ACC112 (cell line): Measurements from ENCODE around the gene RUSC1.
A peak's percentile ranks its signal among the peaks of the same experiment; 100 is the strongest.

Source experiments
- H2AFZ ChIP-seq: fragments of 200-600 bp; sonication (generic); one replicate; pipeline ENCODE4 v1.6.0; 2017; ENCODE audit warnings: antibody characterized with exemption, low read length; ENCODE audit not compliant: unreplicated experiment
- H3K27ac ChIP-seq: fragments of 200-600 bp; sonication (generic); 2 replicates; pipeline ENCODE4 v1.5.1; 2014; ENCODE audit warnings: low read depth, mild to moderate bottlenecking, antibody characterized with exemption, low read length, moderate library complexity
- H3K27me3 ChIP-seq: fragments of 200-600 bp; sonication (generic); 2 replicates; pipeline ENCODE4 v1.6.1; 2014; ENCODE audit warnings: mild to moderate bottlenecking, antibody characterized with exemption, low read length, moderate library complexity, mixed read lengths; ENCODE audit not compliant: insufficient read depth
- H3K36me3 ChIP-seq: fragments of 200-600 bp; sonication (generic); 2 replicates; pipeline ENCODE4 v1.6.1; 2016; ENCODE audit warnings: mild to moderate bottlenecking, antibody characterized with exemption, low read length, moderate library complexity, mixed read lengths; ENCODE audit not compliant: insufficient read depth
- H3K4me1 ChIP-seq: fragments of 200-600 bp; sonication (generic); one replicate; pipeline ENCODE4 v1.6.1; 2016; ENCODE audit warnings: low read length, mixed read lengths; ENCODE audit not compliant: insufficient read depth, unreplicated experiment, control insufficient read depth
- H3K4me3 ChIP-seq: fragments of 200-600 bp; sonication (generic); 2 replicates; pipeline ENCODE4 v1.5.1; 2014; ENCODE audit warnings: mild to moderate bottlenecking, low read depth, low read length
- H3K79me2 ChIP-seq: fragments of 200-600 bp; sonication (generic); one replicate; pipeline ENCODE4 v1.6.0; 2016; ENCODE audit warnings: low read length; ENCODE audit not compliant: control insufficient read depth, unreplicated experiment, insufficient read depth

RUSC1 gene

DNA sequence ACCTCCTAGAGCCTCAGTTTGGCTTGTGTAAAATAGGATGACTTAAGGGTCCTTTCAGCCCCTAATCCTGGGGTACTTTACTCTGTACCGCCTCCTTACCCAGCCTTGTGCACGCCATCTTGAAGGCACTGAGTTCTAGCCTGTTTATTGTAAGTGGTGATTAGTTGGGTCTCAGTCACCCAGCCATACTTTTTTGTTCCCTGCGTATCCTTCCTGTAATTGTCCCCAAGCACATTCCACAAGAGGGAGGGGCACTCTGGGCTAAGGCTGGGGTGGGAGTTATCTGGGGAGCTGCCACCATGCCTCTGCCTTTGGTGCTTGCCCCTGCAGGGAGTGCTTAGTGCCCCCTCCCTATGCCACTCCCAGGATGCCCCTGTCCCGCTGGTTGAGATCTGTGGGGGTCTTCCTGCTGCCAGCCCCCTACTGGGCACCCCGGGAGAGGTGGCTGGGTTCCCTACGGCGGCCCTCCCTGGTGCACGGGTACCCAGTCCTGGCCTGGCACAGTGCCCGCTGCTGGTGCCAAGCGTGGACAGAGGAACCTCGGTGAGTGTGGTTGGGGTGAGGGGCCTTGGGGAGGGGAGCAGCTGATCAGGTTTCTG, 11.2 kb upstream of the RUSC1 start:
- H3K27me3 ChIP-seq: no peaks in the 10 kb centered on the region
- H3K36me3 ChIP-seq: peaks cover 7% of the 10 kb centered on the region; the same call in 1 of the 2 replicates
- peak overlapping the region; percentile 97 for H3K27ac ChIP-seq
- H3K4me1 ChIP-seq: peaks cover 24% of the 10 kb centered on the region
- H2AFZ ChIP-seq: peak overlapping the region; percentile 11
- H3K79me2 ChIP-seq: peaks cover 38% of the 10 kb centered on the region
- peak overlapping the region; percentile 80 for H3K4me3 ChIP-seq

DNA sequence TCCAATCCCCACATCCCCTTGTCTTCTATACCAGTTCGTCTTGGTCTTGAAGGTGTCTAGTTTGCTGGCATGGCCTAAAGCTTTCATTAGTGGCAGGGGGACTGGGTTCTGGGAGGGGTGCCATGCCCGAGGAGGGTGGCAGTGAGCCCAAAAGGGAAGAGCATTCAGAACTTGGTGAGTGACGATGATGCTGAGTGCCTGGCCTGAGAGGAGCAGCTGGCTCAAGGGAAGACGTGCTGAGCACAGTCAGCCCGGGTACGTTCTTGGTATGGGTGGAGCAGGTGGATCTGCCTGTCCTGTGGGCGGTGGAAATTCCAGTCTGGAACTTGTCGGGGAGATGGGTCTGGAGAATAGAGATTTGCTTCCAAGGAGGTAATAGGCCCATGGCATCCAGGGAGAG, 7.4 kb upstream of the RUSC1 start:
- Histone ChIP-seq H2AFZ (no peak overlapping the region), H3K27me3 (no peaks in the 10 kb centered on the region), H3K36me3 (peaks cover 7% of the 10 kb centered on the region; the same call in 1 of the 2 replicates), H3K79me2 (peaks cover 38% of the 10 kb centered on the region), H3K4me3 (no peak overlapping the region), H3K4me1 (peaks cover 14% of the 10 kb centered on the region), H3K27ac (no peak overlapping the region)

DNA sequence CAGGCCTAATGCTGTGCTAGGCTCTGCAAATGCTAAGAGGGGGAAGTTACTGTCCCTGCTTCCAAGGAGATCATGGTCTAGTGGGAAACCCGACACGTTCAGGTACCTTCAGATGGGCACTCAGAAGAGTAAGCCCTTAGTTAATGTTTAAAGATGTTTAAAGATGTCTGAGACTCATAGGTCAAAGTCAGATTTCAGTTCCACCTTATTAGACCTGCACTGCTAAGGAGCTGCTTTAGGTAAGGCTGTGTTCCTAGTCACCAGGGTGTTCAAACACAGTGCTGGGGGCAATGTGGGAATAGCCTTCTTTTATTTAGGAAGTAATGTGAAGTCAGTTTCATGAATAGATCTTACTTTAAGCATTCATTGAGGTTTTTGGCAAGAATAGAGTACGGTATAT, 3.8 kb upstream of the RUSC1 start:
- no peak overlapping the region for H2AFZ ChIP-seq
- H3K36me3 ChIP-seq: peaks cover 16% of the 10 kb centered on the region; the same call in 1 of the 2 replicates
- H3K79me2 ChIP-seq: peaks cover 18% of the 10 kb centered on the region
- no peaks in the 10 kb centered on the region for H3K27me3 ChIP-seq
- no peak overlapping the region for H3K4me3 ChIP-seq
- no peak overlapping the region for H3K27ac ChIP-seq
- H3K4me1 ChIP-seq: peaks cover 18% of the 10 kb centered on the region

DNA sequence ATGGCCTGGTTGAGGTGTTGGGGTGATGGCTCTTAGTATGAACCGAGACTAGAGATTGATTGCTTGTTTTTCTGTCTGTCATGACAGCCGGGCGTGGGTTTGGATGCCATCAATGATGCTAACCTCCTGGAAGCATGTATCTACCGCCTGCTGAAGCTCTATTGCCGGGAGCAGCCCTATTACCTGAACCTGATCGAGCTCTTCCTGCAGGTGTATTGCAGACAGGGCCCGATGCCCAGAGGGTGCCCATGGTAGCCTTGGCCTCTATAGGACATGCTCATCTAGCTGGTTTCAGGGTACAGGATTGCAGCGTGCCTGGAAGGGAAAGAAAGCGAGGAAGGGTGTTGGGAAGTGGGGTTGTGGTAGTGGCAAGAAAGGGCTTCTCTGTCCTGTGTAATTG, 2.6 kb upstream of the RUSC1 start:
- peaks cover 24% of the 10 kb centered on the region for H3K4me1 ChIP-seq
- H3K79me2 ChIP-seq: peaks cover 20% of the 10 kb centered on the region
- H3K36me3 ChIP-seq: peaks cover 12% of the 10 kb centered on the region; the same call in 1 of the 2 replicates
- H3K27me3 ChIP-seq: no peaks in the 10 kb centered on the region
- no peak overlapping the region for H2AFZ ChIP-seq
- no peak overlapping the region for H3K4me3 ChIP-seq
- no peak overlapping the region for H3K27ac ChIP-seq

DNA sequence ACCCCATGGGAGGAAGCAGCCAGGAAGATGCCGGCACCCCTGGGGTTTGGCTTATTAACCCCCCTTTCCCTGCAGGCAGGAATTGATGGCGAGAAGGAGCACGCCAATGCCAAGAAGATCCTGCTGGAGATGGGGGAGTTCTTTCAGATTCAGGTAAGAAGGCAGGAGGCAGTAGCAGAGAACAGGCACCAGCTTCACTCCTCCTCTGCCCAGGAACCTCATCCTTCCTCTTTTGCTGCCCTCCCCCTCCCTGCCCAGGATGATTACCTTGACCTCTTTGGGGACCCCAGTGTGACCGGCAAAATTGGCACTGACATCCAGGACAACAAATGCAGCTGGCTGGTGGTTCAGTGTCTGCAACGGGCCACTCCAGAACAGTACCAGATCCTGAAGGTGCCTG, 1.2 kb upstream of the RUSC1 start:
- Histone ChIP-seq H3K4me1 (peaks cover 24% of the 10 kb centered on the region), H3K36me3 (peaks cover 9% of the 10 kb centered on the region; the same call in 1 of the 2 replicates), H3K27me3 (no peaks in the 10 kb centered on the region), H3K79me2 (peaks cover 17% of the 10 kb centered on the region), H2AFZ (no peak overlapping the region), H3K27ac (no peak overlapping the region), H3K4me3 (no peak overlapping the region)

DNA sequence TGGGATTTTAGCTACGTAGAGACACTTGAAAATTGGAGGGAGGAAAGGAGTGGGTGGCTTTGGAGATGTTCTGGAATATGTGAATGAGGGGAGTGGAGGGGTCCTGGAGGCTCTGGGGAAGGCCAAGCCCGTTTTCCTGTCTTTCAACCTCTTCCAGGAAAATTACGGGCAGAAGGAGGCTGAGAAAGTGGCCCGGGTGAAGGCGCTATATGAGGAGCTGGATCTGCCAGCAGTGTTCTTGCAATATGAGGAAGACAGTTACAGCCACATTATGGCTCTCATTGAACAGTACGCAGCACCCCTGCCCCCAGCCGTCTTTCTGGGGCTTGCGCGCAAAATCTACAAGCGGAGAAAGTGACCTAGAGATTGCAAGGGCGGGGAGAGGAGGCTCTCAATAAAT, 442 bp upstream of the RUSC1 start:
- H3K4me3 ChIP-seq: peak overlapping the region; percentile 81
- H2AFZ ChIP-seq: no peak overlapping the region
- H3K27me3 ChIP-seq: no peaks in the 10 kb centered on the region
- peaks cover 24% of the 10 kb centered on the region for H3K79me2 ChIP-seq
- no peak overlapping the region for H3K27ac ChIP-seq
- H3K36me3 ChIP-seq: peaks cover 9% of the 10 kb centered on the region; the same call in 1 of the 2 replicates
- H3K4me1 ChIP-seq: peaks cover 24% of the 10 kb centered on the region

DNA sequence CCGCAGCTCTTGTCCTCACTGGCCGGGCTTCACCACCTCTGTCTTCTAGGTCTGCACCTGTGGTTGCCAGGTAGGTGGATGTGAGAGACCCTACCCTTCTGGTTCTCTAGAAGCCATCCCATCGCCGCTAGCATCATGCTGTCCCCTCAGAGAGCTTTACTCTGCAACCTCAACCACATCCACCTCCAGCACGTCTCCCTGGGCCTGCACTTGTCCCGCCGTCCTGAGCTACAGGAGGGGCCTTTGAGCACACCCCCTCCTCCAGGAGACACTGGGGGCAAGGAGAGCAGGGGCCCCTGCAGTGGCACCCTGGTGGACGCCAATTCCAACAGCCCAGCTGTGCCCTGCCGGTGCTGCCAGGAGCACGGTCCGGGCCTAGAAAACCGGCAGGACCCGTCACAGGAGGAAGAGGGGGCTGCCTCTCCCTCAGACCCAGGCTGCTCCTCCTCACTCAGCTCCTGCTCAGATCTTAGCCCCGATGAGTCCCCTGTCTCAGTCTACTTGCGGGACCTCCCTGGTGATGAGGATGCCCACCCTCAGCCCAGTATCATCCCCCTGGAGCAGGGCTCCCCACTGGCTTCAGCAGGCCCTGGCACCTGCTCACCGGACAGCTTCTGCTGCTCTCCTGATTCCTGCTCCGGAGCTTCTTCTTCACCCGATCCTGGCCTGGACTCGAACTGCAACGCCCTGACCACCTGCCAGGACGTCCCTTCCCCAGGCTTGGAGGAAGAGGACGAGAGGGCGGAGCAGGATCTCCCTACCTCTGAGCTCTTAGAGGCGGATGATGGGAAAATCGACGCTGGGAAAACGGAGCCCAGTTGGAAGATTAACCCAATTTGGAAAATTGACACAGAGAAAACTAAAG, 1.2 kb downstream of the RUSC1 start:
- Histone ChIP-seq H3K27ac (peak overlapping the region; percentile 89), H2AFZ (no peak overlapping the region), H3K79me2 (peaks cover 37% of the 10 kb centered on the region), H3K36me3 (peaks cover 9% of the 10 kb centered on the region; the same call in 1 of the 2 replicates), H3K4me3 (peak overlapping the region; percentile 81), H3K4me1 (peaks cover 29% of the 10 kb centered on the region), H3K27me3 (no peaks in the 10 kb centered on the region)

DNA sequence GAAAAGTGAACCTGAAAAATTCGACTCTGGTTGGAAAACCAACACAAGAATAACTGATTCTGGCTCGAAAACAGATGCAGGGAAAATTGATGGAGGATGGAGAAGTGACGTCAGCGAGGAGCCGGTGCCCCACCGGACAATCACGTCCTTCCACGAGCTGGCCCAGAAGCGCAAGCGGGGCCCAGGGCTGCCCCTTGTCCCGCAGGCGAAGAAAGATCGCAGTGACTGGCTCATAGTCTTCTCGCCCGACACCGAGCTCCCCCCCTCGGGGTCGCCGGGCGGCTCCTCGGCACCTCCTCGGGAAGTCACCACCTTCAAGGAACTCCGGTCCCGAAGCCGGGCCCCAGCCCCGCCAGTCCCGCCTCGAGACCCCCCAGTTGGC, 1.9 kb downstream of the RUSC1 start:
- Histone ChIP-seq H2AFZ (no peak overlapping the region), H3K36me3 (peaks cover 16% of the 10 kb centered on the region; the same call in 1 of the 2 replicates), H3K4me3 (peak overlapping the region; percentile 81), H3K4me1 (peaks cover 29% of the 10 kb centered on the region), H3K27ac (peak overlapping the region; percentile 89), H3K27me3 (no peaks in the 10 kb centered on the region), H3K79me2 (peaks cover 41% of the 10 kb centered on the region)

DNA sequence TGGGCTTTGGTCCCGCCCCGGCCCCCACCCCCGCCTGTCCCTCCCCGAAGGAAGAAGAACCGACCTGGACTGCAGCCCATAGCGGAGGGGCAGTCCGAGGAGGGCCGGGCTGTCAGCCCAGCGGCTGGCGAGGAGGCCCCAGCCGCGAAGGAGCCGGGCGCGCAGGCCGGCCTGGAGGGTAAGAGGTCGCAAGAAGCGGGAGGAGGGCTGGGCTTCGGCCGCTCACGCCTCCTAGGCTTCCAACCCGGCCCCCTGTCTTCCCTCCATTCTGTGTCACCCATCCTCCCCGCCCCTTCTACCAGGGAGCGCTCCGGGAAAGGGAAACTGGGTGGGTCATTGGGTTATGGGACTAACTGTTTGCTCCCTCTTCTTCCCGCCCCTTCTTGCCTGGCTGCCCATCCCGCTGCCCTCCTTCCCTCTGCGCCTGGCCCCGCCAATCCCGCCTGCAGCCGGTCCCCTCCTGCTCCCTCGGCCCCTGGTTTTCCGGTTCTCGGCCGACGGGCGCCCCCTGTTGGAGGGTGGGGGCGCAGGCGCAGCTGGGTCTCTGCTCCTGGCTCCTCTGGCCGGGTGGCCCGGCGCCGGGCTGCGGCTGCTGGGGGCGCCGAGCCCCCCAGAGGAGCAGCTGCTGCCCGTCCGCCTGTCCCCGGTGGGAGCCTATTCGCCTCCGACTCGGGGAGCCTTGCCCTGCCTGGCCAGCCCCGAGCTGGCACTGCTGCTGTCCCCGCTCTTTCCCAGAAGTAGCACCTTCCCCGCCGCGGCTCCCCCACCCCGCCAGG, 2.4 kb downstream of the RUSC1 start:
- peaks cover 29% of the 10 kb centered on the region for H3K4me1 ChIP-seq
- H3K4me3 ChIP-seq: peak overlapping the region; percentile 81
- H3K79me2 ChIP-seq: peaks cover 41% of the 10 kb centered on the region
- H3K27me3 ChIP-seq: no peaks in the 10 kb centered on the region
- no peak overlapping the region for H2AFZ ChIP-seq
- peaks cover 16% of the 10 kb centered on the region; the same call in 1 of the 2 replicates for H3K36me3 ChIP-seq
- H3K27ac ChIP-seq: peak overlapping the region; percentile 89

DNA sequence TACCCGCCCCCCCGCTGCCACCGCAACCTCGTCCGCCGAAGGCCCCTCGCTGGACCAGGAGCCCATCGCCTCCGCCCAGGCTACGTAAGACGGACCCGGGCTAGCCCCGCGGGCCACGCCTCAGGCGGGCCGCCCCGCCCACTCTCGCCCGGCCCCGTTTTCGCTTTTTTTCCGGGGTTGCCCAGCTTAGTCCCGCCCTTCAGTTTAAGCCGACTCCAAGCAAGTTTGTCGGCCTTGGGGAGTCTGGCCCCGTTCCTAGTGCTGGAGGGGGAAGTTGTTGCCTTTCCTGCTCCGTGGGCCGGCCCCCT, 3.0 kb downstream of the RUSC1 start:
- Histone ChIP-seq H3K4me3 (peak overlapping the region; percentile 81), H3K27ac (peak overlapping the region; percentile 89), H3K4me1 (peaks cover 29% of the 10 kb centered on the region), H2AFZ (peak overlapping the region; percentile 16), H3K36me3 (peaks cover 16% of the 10 kb centered on the region; the same call in 1 of the 2 replicates), H3K27me3 (no peaks in the 10 kb centered on the region), H3K79me2 (peaks cover 41% of the 10 kb centered on the region)
